ENCODE measurements around the gene ALLC.
A peak's percentile ranks its signal among the peaks of the same experiment; 100 is the strongest.

Gene ALLC

DNA sequence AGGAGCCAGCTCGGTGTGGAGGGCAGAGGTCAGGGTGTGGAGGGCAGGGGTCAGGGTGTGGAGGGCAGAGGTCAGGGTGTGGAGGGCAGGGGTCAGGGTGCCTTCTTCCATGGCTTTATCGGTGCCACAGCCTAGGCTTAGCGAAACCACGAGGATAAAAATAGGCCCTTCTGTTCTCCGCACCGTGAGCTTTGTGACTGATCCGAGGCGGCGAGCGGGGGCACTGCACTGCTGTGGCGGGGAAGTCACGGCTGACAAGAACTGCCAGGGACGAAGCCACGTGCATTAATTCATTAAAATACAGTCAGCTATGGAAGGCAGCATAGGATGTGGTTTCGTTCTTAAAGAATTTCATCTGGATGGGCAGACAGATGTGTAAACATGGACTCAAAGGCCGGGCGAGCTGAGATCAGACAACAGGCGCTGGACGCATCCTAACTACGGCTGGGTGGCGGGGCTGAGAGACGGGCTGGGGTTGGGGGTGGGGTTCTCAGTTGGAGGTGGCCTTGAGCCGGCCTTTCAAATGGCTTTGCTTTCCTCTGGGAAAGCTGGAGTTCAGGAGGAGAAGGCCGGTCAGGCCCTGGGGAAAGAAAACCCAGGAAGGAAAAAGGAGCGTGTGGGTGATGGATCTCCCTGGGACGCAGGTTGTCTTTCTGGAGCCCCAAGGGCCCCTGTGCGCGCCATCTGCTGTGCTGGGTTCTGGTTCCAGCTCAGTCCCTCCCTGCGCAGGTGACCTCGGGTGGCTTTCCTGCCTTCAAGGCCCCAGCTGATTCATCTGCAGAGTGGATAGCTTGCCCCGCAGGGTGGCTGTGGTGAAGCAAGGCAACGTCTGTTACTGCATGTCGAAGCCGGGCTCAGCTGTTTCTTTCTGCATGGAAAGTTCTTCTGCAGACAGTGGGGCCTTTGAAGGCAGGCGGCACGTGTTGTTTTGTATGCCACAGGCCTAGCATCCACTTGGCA, 958 bp upstream of the ALLC start:
- no peak for DNase-seq

DNA sequence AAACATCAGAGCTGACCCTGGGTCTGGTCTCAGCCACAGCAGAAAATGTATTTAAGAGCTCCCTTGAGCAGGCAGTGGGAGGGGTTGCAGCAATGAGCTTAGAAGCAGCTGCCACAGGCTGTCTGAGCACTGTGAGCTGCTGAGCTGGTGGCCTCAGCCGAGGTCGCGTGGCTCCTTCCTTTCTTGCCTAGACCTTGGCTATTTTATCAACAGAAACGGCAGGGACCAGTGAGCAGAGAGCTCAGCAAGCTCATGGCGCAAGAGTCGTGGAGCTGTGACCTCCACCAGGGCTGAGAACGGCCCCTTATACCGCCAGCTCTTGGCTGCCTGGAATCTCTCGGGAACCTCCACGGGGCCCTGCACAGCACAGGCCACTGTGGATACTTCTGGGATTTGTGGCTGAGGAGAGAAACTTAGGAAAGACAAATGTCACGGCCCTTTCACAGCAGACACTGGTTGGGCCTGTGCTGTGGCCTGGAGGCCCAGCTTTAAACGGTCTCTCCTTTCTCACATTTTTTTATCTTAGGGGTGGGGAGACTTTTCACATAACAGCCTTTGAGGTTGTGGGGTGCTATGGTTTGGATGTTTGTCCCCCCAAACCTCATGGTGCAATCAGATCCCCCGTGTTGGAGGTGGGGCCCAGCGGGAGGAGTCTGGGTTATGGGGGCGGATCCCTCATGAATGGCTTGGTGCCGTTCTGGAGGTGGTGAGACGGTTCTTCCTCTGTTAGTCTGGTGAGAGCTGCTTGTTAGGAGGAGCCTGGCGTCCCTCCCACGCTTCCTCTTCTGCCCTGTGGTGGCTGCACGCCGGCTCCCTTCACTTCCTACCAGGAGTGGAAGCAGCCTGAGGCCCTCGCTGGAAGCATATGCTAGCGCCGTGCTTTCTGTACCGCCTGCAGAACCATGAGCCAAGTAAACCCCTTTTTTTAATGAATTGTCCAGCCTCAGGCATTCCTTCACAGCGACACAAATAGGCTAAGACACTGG, 1.7 kb downstream of the ALLC start:
- peak; percentile 36 for DNase-seq

DNA sequence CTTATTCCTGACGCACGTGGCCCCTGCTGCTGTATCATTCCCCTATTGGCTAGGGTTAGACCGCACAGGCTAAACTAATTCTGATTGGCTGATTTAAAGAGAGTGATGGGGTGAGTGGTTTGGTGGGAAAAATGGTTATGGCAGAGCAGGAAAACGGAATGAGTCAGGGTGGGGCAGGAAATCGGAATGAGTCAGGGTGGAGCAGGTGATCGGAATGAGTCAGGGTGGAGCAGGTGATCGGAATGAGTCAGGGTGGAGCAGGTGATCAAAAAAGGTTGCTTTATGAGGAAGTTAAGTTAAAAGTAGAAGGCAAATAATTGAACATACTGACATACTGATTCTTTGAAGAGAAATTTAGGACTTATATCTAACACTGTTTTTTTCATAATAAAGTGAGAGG, 2.6 kb downstream of the ALLC start:
- DNase-seq: peak; percentile 15

DNA sequence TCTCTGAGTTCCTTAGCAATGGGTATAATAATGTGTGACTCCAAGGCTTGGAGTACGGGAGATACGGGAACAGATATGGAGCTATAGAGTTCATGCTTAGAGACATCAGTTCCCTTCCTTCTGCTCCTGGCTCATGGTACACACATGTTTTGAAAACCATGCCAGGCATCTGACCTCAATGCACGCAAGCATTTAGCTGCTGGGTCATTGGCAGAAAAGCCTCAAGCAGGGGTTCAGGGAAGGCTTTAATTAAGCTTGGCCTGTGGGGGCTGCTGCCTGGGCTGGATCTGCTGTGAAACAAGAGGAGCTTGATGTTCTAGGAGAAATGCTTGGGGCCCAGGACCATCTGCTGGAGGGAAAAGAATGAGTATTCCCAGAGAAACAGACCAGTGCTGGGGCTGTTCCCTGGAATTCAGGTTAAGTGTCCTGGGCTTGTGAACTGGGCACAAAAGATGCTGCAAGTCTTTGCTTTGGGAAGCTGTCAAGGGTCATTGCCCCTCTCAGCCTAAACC, 3.2 kb downstream of the ALLC start:
- peak; percentile 38 for DNase-seq

DNA sequence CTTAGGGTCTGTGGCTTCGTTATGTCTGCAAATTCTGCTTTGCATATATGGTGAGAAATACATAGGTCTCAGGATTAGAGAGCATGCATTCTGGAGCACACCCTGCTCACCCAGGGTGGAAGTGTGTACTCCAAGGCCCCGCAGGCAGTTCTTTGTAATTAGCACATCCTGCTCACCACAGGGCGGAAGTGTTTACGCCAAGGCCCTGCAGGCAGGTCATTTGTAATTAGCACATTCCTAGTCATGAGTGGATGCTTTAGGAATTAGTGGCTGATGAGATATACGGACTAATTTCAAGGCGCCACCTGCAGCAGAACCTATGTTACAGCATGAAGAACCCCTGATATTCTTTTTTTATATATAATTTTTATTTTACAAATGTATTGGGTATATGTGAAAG, 4.2 kb downstream of the ALLC start:
- no peak for DNase-seq

DNA sequence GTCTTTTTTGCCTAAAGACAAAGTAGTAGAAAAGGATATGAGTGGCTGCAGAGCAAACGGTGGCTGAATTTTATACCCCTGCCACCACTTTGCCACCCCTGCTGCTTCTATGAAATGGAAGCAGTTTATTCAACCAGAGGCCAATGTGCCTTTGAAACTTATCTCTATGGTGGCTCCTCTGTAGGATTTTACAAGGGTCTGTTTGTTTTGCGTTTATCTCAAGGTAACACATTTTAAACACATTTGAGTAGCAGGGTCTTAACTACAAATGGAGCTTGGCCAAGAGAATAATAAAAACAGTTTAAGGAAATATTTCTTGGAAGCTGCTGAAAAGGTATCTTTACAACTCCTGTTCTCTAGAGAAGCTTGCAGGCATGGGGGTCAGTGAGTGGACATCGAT, 6.1 kb downstream of the ALLC start:
- DNase-seq: no peak

DNA sequence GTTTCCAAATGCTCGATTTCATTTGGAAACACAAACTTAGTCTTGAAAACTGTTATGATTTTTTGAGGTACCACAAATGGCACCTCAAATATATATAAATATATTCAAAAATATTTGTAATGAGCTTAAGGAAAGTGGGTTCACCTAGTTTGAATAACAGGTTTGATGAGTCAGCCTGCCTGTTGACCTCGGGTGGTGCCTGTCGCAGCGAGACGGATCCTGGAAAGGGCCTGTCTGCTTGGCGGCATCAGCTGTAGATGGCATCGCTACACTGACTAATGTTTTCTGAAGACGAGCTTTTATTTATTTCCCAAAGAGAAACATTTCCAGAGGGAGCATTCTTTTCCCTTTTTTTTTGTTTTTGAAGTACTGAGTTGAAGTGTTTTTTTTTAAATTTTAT, 6.9 kb downstream of the ALLC start:
- DNase-seq: no peak

DNA sequence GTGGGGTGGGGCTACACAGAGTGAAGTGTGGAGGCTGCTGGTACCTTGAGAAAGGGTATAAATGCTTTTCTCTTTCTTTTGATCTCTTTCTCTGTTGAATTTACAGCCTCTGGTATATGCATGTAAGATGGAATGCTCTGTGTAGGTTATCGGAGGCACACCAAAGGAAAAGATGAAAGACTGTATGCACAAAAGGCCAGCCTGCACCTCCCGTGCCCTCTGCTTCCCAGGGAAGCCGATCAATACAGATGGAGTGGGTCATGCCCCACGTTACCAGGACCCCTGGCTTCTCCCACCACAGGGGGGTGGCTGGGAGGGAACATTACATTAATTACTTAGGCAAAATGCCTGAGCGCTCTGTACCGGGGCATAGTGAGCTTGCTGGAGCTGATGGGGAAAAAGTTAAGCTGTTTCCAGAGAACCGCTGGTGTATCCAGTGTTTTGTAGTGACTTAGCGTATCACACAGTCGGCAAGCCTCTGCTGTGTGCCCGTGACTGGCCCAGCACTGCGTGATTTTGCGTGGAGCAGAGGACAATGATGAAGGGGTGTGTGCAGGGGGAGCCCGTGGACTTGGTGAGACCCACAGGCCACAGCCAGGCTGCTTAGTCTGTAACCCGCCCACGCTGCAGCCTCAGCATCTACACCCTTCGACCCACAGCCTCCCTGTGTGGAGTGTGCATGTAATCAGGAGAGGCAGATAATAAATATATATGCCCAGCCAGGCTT, 8.0 kb downstream of the ALLC start:
- no peak for DNase-seq

DNA sequence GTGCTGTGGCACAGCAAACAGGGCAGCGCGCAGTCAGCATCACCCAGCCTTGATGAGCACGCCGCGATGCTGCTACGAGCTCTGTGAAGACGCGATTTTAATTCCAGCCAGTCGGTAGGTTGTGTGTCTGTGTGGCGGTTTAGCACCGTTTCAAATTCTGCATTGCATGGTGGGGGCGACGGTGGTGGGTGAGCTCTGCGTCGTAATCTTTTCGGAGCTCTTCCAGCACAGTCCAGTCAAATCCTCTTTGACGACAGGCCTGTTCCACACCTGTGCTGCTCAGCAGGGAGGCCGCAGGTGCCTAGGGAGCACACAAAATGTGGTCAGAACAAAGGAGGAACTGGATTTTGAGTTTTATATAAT, 8.6 kb downstream of the ALLC start:
- no peak for DNase-seq

DNA sequence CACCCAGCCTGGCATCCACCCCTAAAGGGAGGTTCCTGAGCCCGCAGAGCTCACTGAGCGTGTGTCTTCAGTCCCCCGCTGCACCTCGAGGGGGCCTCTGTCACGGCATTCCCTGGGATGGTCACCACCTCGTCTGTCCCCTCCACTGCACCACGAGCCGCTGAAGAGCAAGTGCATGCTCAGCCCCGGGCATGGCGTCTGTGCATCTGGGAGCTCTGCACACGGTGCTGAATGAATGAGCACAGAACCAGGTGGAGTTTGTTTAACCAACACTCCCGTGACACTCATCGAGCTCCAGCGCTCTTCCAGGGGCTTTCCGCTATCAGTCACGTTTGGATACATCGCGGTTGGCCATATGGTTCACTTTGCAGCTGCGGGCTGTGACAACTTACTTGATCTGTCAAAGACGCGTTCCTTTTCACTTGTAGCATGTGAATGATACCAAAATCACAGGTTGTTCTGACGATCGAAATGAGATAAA, 9.2 kb downstream of the ALLC start:
- DNase-seq: no peak

DNA sequence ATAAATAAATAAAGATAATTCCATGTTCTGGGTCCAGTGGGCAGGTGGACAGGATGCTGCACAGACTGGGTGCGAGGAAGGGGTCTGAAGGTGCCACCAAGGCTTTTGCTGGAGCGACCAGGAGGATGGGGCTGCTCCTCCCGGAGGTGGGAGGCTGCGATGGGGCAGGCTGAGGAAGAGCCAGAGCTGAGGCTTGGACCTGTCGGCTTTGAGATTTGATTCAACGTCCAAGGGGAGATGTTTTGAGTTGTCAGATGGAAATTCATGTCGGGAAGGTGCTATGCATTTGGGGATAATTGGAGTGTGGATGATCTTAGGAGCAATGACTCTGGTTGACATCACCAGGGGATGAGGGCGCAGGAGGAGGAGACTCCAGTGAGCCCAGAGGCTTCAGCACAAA, 11.7 kb downstream of the ALLC start:
- DNase-seq: no peak

DNA sequence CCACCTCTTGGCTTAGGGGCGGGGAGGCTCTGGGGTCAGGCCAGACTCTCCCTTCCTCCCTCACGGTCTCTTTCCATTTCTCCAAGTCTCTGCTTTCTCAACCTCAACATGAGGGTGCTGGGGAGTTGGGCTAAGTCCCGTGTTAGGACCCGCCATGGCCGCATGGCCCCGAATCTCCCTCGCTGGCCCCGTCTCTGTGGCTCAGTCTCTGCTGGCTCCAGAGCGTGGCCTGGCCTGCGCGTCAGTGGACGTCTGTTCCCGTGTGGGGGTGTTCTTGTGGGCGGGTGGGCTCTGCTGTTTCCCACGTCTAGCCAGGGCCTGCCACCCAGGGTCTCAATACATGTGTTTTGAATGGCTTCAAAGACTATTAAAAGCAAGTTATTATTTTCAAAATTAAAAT, 12.4 kb downstream of the ALLC start:
- DNase-seq: no peak

DNA sequence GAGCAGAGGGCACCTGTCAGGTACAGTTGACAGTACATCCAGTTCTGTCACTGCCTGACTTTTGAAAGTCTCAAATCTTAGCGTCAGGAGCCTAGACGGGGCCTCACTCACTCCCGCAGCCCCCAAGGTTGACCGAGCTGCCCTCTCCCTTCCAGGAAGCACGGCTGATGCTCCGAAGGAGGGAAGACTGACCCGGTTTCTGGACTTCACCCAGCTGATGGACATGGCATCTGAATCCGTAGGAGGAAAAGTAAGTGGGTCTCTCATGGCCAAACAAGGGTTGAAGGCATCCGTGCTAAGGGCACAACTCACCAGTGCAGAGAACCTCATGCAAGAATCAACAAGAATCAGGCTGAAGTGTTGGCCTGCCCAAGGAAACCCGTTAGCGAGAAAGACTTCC, 12.9 kb downstream of the ALLC start:
- no peak for DNase-seq

DNA sequence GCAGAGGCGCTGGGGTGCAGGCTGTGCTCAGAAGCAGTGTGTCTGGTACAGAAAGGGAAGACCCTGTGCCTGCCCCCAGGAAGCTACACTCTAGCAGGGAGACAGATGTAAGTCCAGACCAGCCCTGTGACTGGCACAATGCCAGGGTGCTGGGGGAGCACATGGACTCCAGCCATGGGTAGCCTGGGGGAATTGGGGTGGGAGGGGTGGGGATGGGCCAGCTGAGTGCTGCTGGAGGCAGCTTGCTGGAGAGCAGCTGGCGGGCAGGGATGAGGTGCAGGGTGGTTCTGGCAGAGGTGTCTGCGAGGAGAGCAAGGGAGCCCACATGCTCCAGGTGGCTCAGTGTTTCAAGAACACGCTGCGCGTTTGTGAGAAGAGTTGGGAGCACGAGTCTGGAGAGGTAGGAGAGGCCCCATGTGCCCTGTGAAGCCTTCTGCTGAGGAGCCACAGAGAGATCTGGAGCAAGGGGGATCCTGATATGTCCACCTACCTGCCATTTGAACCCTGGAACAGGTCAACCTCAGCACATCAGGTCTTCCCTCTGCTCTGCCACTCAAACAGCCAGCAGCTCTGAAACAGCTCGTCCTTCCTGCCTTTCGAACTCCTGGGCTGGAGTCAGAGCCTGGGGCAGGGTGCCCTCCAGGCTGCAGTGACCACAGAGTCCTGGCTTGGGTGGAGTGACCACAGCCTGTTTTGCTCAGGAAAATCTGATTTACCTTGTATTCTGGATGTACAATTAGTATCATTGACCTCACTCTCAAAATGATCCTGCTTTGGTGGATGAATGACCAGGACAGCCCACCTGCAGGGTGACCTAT, 15.1 kb downstream of the ALLC start:
- DNase-seq: no peak

DNA sequence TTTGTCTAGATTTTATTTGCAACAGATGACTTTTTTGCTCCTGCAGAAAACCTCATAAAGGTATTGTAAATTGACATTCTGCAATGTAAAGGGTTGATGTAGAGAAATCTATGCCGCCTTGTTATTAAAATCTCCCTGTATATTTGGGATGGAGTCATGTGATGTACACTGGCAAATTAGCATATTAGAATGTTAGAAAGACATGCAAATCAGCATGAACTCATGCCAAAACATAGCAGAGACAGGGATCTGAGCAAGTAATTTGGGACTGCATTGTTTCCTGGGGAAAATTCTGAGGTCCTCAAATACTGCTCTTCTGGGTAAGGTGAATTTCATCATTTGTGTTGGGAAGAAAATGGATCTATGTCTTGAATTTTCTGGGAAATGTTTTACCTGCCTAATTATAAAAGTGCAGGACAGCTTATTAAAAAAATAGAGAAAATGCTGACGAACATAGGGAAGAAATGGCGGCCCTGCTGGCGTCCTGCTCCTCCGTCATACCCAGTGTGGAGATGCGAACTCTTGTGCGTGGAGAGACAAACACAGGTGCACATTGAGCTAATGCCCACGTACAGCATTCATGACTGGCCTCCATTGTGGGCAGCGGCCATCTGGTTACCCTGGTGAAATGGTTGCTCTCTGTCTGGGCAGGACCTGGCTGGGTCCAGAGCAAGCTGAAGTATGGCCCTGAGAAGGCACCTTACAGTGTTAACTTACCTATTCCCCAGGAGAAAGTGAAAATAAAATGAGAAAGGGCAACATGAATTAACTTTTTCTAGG, 16.3 kb downstream of the ALLC start:
- no peak for DNase-seq

DNA sequence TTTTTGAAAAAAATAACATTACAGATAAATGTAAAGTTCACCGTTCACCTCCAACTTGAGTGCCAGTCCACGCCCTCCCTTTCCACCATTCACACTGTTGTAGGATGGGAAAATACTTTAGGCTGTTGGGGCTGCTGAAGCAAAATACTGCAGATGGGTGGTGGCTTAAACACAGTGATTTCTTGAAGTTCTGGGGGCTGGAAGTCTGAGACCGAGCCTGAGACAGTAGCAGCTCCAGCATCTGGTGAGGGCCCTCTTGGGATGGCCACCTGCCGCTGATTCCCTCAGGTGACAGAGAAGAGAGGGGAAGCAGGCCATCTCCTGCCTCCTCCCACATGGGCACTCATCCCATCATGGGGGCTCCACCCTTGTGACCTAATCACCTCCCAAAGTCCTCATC, 17.7 kb downstream of the ALLC start:
- no peak for DNase-seq

DNA sequence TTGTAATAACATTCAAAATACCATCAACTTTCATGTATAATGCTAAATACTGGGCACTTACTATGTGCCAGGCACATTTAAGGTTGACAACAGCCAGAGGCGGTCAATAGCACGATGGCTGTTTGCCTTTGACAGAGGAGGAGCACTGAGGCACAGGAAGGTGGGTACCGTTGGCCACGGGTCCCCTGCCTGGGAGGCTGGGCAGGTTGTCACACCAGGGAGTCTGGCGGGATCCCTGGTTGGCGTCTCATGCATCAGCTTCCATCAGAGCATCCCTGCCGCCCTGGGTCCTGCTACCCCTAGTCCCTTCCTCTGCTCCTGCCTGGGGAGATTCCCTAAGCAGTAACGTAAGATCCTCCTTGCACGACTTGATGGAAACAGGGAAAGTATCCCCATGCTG, 19.4 kb downstream of the ALLC start:
- no peak for DNase-seq

DNA sequence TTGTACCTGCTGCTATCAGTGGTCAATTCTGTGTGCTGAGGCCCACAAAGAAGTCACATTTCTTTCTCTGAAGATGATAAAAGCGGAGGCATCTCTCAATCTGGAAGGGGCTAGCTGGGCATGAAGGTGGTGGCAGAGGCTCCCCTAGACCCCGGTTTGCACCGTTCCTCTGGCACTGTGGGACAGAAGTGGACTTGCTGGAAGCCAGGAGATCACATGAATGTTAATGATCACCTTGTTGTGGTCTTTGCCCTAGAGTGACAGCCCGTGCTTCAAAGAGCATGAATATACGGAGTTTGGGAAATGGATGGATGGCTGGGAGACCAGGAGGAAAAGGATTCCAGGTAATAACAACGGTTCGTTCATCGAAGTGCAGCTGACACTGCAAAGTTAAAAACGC, 20.2 kb downstream of the ALLC start:
- no peak for DNase-seq

DNA sequence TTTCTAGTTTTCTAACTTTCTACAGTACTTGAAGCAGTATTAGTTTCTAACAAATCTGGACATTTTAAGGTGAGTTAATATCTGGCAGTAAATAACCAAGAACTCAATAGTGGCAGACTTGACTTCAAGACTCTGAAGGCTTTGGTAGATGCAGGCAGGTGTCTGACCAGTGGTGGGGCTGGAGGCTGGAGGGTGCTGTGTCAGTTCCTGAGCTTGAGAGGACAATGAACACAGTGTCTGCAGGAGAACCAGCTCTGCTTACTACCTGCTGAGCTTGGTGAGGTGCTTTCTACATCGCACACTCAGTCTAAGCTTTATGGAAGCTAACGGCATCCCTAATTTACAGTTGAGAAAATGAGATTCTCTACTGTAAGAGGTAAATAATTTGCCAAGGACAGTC, 21.2 kb downstream of the ALLC start:
- DNase-seq: no peak

DNA sequence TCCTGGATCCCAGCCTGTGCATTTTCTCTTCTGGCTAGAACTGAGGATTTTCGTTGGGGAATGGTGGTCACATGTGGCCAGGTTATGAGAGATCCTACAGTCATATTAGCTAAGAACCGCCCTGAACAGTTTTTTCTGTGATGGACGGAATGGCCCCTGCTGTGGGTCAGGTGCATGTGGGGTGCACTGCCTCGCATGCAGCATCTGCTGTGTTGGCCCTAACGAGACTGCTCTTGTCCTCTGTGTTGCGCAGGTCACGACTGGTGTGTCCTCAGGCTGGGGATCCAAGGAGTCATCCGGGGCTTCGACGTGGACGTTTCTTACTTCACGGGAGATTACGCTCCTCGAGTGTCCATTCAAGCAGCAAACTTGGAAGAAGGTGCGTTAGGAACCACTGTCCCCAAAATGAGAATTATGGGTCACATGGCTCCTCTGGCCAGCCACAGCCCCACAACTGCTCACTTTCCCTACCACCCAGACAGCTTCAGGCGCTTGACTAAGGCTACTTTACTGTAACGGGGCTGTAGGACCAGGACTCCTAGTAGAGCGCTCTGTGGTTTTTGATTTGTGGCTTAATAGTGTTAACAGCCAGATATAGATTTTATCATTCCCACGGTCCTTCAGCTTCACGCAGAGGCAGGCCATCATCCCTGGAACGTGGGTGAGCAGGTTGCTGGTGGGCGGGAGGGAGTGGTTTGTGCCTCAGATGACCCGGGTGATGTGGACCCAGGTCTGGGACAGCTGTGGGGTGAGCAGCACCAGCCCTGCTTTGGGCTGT, 21.8 kb downstream of the ALLC start:
- DNase-seq: no peak
